ENCODE results near the gene ZC3H18.

DNA sequence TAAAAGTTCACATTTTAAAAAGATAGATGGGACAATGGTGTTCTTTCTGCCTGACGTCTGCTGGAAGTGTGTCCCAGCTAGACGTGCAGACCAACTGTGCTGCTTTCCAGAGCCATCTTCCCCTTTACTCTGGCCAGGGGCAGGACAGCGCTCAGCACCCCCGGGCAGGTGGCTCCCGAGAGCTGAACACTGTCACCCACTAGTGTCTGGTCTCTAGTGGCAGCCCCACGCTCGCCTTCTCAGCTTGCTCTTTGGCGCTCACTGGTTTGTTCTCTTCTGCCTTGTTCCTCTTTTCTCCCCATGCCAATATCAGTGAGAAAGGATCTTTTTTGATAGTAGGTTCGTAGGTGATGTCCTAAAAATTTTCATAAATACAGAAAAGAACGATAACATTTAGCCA lies 25.7 kb downstream of the ZC3H18 start:
- TF ChIP-seq, protein P1, sequence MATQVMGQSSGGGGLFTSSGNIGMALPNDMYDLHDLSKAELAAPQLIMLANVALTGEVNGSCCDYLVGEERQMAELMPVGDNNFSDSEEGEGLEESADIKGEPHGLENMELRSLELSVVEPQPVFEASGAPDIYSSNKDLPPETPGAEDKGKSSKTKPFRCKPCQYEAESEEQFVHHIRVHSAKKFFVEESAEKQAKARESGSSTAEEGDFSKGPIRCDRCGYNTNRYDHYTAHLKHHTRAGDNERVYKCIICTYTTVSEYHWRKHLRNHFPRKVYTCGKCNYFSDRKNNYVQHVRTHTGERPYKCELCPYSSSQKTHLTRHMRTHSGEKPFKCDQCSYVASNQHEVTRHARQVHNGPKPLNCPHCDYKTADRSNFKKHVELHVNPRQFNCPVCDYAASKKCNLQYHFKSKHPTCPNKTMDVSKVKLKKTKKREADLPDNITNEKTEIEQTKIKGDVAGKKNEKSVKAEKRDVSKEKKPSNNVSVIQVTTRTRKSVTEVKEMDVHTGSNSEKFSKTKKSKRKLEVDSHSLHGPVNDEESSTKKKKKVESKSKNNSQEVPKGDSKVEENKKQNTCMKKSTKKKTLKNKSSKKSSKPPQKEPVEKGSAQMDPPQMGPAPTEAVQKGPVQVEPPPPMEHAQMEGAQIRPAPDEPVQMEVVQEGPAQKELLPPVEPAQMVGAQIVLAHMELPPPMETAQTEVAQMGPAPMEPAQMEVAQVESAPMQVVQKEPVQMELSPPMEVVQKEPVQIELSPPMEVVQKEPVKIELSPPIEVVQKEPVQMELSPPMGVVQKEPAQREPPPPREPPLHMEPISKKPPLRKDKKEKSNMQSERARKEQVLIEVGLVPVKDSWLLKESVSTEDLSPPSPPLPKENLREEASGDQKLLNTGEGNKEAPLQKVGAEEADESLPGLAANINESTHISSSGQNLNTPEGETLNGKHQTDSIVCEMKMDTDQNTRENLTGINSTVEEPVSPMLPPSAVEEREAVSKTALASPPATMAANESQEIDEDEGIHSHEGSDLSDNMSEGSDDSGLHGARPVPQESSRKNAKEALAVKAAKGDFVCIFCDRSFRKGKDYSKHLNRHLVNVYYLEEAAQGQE (IDR thresholded peaks at IDR 0.05; ENCODE audit: low read depth), result no peak
- TF ChIP-seq CEBPB (IDR thresholded peaks at IDR 0.05) (no peak), TAF1 (IDR thresholded peaks at IDR 0.05; ENCODE audit: low read depth) (no peak)
